AG09309 (cell line): ENCODE measurements around the gene CERT1.
"Not testable (repeated sequence)": the region's sequence is repeated elsewhere in the genome, so short reads cannot be mapped to it uniquely, and the experiment has no call there.

Source experiments
- DNase-seq: peaks from one replicate; pipeline ENCODE4 v3.0.0-alpha.2; 2010; ENCODE audit warnings: low read depth
- H3K4me3 ChIP-seq: 2 replicates; pipeline ENCODE4 v1.5.1; 2011; ENCODE audit warnings: mild to moderate bottlenecking, low read depth, low read length, moderate library complexity; ENCODE audit not compliant: control insufficient read depth
- TF ChIP-seq, protein P1 (sequence below): IDR thresholded peaks from 2 replicates; pipeline ENCODE4 v1.5.1; 2011; ENCODE audit warnings: mild to moderate bottlenecking, low read depth, low read length, inconsistent platforms; ENCODE audit not compliant: insufficient read depth, control insufficient read depth; ENCODE audit errors: missing control alignments

CERT1 gene

GRCh38 chr5:75335952-75336614 lies 175.3 kb downstream of the CERT1 start:
- TF ChIP-seq, protein P1, sequence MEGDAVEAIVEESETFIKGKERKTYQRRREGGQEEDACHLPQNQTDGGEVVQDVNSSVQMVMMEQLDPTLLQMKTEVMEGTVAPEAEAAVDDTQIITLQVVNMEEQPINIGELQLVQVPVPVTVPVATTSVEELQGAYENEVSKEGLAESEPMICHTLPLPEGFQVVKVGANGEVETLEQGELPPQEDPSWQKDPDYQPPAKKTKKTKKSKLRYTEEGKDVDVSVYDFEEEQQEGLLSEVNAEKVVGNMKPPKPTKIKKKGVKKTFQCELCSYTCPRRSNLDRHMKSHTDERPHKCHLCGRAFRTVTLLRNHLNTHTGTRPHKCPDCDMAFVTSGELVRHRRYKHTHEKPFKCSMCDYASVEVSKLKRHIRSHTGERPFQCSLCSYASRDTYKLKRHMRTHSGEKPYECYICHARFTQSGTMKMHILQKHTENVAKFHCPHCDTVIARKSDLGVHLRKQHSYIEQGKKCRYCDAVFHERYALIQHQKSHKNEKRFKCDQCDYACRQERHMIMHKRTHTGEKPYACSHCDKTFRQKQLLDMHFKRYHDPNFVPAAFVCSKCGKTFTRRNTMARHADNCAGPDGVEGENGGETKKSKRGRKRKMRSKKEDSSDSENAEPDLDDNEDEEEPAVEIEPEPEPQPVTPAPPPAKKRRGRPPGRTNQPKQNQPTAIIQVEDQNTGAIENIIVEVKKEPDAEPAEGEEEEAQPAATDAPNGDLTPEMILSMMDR, result peak; percentile 47
- H3K4me3 ChIP-seq, result peak overlapping the region; percentile 83
- peak; percentile 67 for DNase-seq

DNA sequence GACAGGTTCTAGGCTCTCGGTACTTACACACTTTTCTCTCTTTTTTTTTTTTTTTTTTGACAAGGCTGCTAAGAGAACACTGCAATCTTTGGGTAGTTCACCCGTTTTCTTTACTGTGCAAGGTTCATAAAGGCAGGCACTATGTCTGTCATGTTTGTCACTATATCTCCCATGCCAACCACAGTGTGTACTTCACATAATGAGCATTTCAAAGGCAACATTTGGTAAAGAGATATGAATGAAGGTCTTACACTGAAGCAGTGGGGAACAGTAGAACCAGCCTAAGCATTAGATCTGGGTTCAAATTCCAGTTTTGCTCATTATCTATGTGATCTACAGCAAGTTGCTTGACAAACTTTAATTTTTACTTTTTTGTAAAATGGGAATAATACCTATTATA lies 175.9 kb downstream of the CERT1 start:
- TF ChIP-seq, protein P1, result no peak
- H3K4me3 ChIP-seq, result no peak overlapping the region
- DNase-seq, result no peak

- DNase-seq, H3K4me3 ChIP-seq: not testable (repeated sequence)
These were observed 177.0 kb downstream of the CERT1 start for GRCh38 chr5:75334413-75334812.

- not testable (repeated sequence) for DNase-seq, H3K4me3 ChIP-seq
These were observed 177.7 kb downstream of the CERT1 start for GRCh38 chr5:75333759-75334158.

- TF ChIP-seq, protein P1, result no peak
- no peak for DNase-seq
- H3K4me3 ChIP-seq, result no peak overlapping the region
These were observed 180.0 kb downstream of the CERT1 start for GRCh38 chr5:75331095-75332090.

- TF ChIP-seq, protein P1, result no peak
- H3K4me3 ChIP-seq, result no peak overlapping the region
- DNase-seq, result no peak
These were observed 181.0 kb downstream of the CERT1 start for GRCh38 chr5:75330404-75330803.
